KMS-11 (cell line): ENCODE data around the gene CDC27.

Source experiments
- H2AFZ ChIP-seq: fragments of 200-600 bp; sonication (generic); 2 replicates; pipeline ENCODE4 v1.6.1; 2016; ENCODE audit warnings: antibody characterized with exemption, mixed run types, low read depth
- H3K27ac ChIP-seq: fragments of 200-600 bp; sonication (generic); 2 replicates; pipeline ENCODE4 v1.6.1; 2016; ENCODE audit warnings: mild to moderate bottlenecking, mixed run types
- H3K27me3 ChIP-seq: fragments of 200-600 bp; sonication (generic); 2 replicates; pipeline ENCODE4 v1.6.1; 2017; ENCODE audit warnings: mild to moderate bottlenecking, low read depth, mixed run types, moderate library complexity; ENCODE audit not compliant: insufficient read depth
- H3K36me3 ChIP-seq: fragments of 200-600 bp; sonication (generic); 2 replicates; pipeline ENCODE4 v1.6.1; 2017; ENCODE audit warnings: mild to moderate bottlenecking, mixed run types; ENCODE audit not compliant: insufficient read depth
- H3K4me1 ChIP-seq: fragments of 200-600 bp; sonication (generic); 2 replicates; pipeline ENCODE4 v1.6.1; 2016; ENCODE audit warnings: mild to moderate bottlenecking, low read depth, mixed run types; ENCODE audit not compliant: poor library complexity, severe bottlenecking
- H3K4me2 ChIP-seq: fragments of 200-600 bp; sonication (generic); 2 replicates; pipeline ENCODE4 v1.7.0; 2016; ENCODE audit warnings: mild to moderate bottlenecking, mixed run types
- H3K4me3 ChIP-seq: fragments of 200-600 bp; sonication (generic); IDR thresholded peaks from 2 replicates; pipeline ENCODE4 v1.6.1; 2017; ENCODE audit warnings: low read depth, low read length, mixed read lengths; ENCODE audit not compliant: insufficient read depth
- H3K79me2 ChIP-seq: fragments of 200-600 bp; sonication (generic); 2 replicates; pipeline ENCODE4 v1.6.1; 2016; ENCODE audit warnings: low read depth, mixed run types; ENCODE audit not compliant: insufficient read depth
- H3K9ac ChIP-seq: fragments of 200-600 bp; sonication (generic); 2 replicates; pipeline ENCODE4 v1.6.1; 2016; ENCODE audit warnings: mild to moderate bottlenecking, mixed run types
- H4K20me1 ChIP-seq: fragments of 200-600 bp; sonication (generic); 2 replicates; pipeline ENCODE4 v1.6.1; 2016; ENCODE audit warnings: mild to moderate bottlenecking, mixed run types; ENCODE audit not compliant: insufficient read depth
- CTCF ChIP-seq: fragments of 200-600 bp; sonication (generic); conservative IDR thresholded peaks from 2 replicates; pipeline ENCODE4 v1.6.1; 2017; ENCODE audit warnings: low read depth, mild to moderate bottlenecking, antibody characterized with exemption, low read length, moderate library complexity, mixed read lengths

CDC27 gene

GRCh38 chr17:47208744-47209488 is 19.8 kb upstream of the CDC27 start, which contains the start of gene MYL4:
TSS of gene MYL4 (plus strand) at chr17:47209348. CDS start at chr17:47209423, 75 bp downstream.
- Histone ChIP-seq H2AFZ (no peak within 1 kb of the TSS), H4K20me1 (no peaks in the 10 kb centered on the region), H3K36me3 (no peaks in the 10 kb centered on the region), H3K4me2 (no peak within 1 kb of the TSS), H3K4me1 (peaks cover 53% of the 10 kb centered on the region), H3K4me3 (no peak within 1 kb of the TSS), H3K27me3 (no peaks in the 10 kb centered on the region), H3K9ac (no peak within 1 kb of the TSS), H3K79me2 (no peaks in the 10 kb centered on the region), H3K27ac (no peak within 1 kb of the TSS)
- no peak for TF ChIP-seq CTCF

DNA sequence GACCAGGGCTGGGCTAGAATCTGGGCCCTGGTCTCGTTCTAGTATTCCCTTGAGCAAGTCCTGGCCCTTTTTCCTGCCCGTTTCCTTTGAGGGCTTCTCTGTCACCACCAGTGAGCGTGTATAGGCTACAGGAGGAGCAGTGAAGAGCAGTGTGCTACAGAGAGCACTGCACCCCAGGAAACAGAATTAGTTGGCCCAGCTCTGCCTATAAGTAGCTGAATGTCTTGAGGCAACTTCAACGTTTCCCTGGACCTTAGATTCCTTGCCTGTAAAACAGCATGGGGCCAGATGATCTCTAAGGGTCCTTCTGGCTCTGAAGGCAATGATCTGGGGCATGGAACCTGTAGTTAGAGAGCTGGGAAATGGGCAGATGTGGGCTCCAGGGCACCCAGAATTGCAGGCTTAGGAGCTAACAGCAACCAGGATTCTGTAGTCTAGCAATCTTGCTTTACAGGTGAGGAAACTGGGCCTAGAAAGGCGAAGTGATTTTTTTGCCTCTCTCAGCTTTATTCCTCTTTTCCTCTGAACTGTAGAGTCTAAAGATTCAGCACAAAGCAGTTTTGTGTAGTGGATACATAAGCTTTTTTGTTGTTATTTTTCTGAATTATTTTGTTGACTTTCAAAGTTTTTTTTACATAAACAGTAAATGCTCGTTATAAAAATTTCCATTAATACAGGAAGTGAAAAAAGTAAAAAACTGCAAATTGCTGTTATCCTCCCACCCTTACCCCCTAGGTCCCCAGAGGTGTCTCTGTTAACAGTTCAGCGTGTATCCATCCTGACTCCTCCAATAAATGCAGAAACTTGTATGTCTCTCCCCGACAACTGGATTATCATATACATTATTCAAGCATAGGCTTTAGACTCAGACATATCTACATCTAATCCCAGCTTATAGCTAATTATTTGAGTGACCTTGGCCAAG is 18.3 kb upstream of the CDC27 start:
- peaks cover 63% of the 10 kb centered on the region for H3K4me1 ChIP-seq
- no peaks in the 10 kb centered on the region for H4K20me1 ChIP-seq
- H3K4me3 ChIP-seq: no peak overlapping the region
- no peak overlapping the region; the same call in 1 of the 2 replicates for H3K27ac ChIP-seq
- no peak overlapping the region; the same call in 1 of the 2 replicates for H3K4me2 ChIP-seq
- H3K27me3 ChIP-seq: no peaks in the 10 kb centered on the region
- H3K36me3 ChIP-seq: no peaks in the 10 kb centered on the region
- no peaks in the 10 kb centered on the region for H3K79me2 ChIP-seq
- no peak overlapping the region for H2AFZ ChIP-seq
- TF ChIP-seq CTCF: no peak
- H3K9ac ChIP-seq: no peak overlapping the region

DNA sequence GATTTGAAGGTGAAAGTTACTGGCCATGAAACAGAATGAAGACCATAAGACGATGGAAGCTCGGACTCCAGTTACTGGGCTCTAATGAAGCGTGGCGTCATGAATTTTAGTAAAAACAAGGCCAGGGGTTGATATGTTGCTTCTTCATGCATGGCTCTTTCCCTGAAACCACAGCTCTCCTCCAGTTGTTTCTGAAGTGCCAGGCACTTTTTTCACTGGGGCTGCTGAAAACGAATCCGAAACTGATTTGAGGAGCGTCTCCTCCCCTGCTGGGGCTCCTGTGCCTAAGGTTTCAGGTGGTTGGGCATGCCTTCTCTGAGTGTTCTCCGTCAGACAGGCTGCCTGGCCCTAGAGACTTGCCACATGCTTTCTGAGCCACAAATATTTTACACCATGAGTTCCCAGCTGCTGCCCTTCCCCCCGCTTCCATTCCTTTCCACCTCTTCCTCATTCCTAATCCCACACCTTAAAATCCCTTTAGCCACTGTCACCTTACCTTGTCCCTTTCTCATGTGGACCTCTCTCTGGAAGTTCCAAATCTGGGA is 16.4 kb upstream of the CDC27 start:
- TF ChIP-seq CTCF: no peak
- Histone ChIP-seq H3K36me3 (no peaks in the 10 kb centered on the region), H3K4me3 (no peak overlapping the region), H2AFZ (peak overlapping the region; percentile 41; the same call in 1 of the 2 replicates), H3K79me2 (no peaks in the 10 kb centered on the region), H3K27ac (peak overlapping the region; percentile 94), H3K9ac (peak overlapping the region; percentile 59; the same call in 1 of the 2 replicates), H3K4me2 (peak overlapping the region; percentile 89), H3K27me3 (no peaks in the 10 kb centered on the region), H4K20me1 (no peaks in the 10 kb centered on the region), H3K4me1 (peaks cover 68% of the 10 kb centered on the region)

GRCh38 chr17:47204722-47205418 is 15.8 kb upstream of the CDC27 start:
- TF ChIP-seq CTCF: no peak
- Histone ChIP-seq H3K4me1 (peaks cover 74% of the 10 kb centered on the region), H3K27ac (peak overlapping the region; percentile 94), H3K36me3 (no peaks in the 10 kb centered on the region), H3K9ac (peak overlapping the region; percentile 59; the same call in 1 of the 2 replicates), H3K79me2 (no peaks in the 10 kb centered on the region), H4K20me1 (no peaks in the 10 kb centered on the region), H2AFZ (peak overlapping the region; percentile 41; the same call in 1 of the 2 replicates), H3K27me3 (no peaks in the 10 kb centered on the region), H3K4me2 (peak overlapping the region; percentile 89), H3K4me3 (no peak overlapping the region)
